Right ventricle myocardium inferior (tissue), 1 donor: ENCODE measurements around the gene KRT35. TPM values are rescaled to one million over a fixed set of nuclear protein-coding genes. Genes with fewer than 3 reads are reported as not detected.
"Not testable (repeated sequence)": the region's sequence is repeated elsewhere in the genome, so short reads cannot be mapped to it uniquely, and the experiment has no call there.

ENCODE experiments used
- ATAC-seq: fragments of 200-7000 bp; cut with Tn5 transposase; one replicate; pipeline ENCODE4 v1.9.1; 2020; ENCODE audit warnings: mild to moderate bottlenecking, moderate library complexity
- DNase-seq: peaks from one replicate; pipeline ENCODE4 v3.0.0; 2021; ENCODE audit errors: missing footprints
- intact Hi-C: fragments of 100-400 bp; cut with DNase I; formaldehyde crosslinking; loops from one replicate; pipeline ENCODE4 v1.11.0; 2022
- microRNA-seq: library from miRNA; unstranded; fragments of <30 nt; microRNA quantifications from one replicate; pipeline ENCODE4 v1.2.0, GENCODE V29; 2020
- total RNA-seq: library from RNA; stranded (reverse); fragmentation: NEBNext Ultra II Directional; extraction: Animal tissue kit (Norgen Biotek cat#: 25700); gene quantifications from one replicate; pipeline ENCODE4 v1.2.1, GENCODE V29; 2021
- donor health status: DM: no; HTN: yes; CAD: no; lungs with severe emphysema.

Gene KRT35
- total RNA-seq, 1 donor from 2014 or later: not detected

DNA sequence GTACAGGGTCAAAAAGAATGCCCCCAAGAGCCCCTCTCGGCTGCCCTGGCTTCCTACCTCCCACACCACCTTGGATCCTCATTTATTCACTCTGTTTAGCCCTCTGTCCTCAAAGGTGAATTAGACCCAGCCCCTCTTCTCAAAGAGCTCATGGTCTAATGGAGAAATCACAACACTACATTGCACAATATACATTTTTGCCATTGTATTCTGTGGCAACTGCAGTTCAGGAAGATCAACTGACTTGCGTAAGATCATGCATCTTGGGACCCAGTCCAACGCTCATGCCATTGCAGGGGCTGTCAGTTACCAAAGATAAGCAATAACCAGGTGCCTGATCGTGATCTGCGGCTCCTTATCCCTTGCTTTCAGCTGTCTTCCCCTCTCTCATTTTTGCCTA, 41.6 kb downstream of the KRT35 start:
- ATAC-seq (no peak), DNase-seq (no peak)
- intact Hi-C loops: no loop called here

- ATAC-seq (no peak), DNase-seq (no peak)
- intact Hi-C loops: no loop called here
Observed at GRCh38 chr17:41437769-41438168, 43.2 kb downstream of the KRT35 start.

GRCh38 chr17:41437254-41437653, 43.7 kb downstream of the KRT35 start:
- no peak for ATAC-seq
- DNase-seq: no peak
- intact Hi-C loops: no loop called here

DNA sequence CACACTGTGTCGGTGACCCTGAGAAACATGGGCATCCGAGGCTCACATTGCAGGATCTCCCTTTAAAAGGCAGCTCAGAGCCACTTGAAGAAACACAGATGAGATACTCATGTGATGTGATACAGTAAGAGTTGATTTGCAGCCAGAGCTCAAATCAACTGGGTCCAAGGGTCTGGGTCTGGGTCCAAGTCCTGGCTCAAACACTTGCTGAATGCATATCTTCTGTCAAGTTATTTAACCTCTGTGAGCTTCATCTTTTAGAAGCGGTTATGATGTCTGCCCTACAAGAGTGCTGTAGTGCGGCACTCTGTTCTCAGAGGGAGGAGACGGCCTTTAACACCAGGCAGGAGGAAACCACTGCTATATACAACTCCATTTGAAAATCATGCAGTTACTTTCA, 46.5 kb downstream of the KRT35 start:
- intact Hi-C loops: no loop called here
- ATAC-seq (no peak), DNase-seq (no peak)

GRCh38 chr17:41434005-41434404, 46.9 kb downstream of the KRT35 start:
- DNase-seq: no peak
- ATAC-seq: no peak
- intact Hi-C loops: no loop called here

- no peak for DNase-seq
- intact Hi-C loops: no loop called here
- ATAC-seq: no peak
Observed at GRCh38 chr17:41433586-41433985, 47.4 kb downstream of the KRT35 start.

GRCh38 chr17:41430376-41430775, 50.6 kb downstream of the KRT35 start:
- ATAC-seq, DNase-seq, intact Hi-C loops: not testable (repeated sequence)

DNA sequence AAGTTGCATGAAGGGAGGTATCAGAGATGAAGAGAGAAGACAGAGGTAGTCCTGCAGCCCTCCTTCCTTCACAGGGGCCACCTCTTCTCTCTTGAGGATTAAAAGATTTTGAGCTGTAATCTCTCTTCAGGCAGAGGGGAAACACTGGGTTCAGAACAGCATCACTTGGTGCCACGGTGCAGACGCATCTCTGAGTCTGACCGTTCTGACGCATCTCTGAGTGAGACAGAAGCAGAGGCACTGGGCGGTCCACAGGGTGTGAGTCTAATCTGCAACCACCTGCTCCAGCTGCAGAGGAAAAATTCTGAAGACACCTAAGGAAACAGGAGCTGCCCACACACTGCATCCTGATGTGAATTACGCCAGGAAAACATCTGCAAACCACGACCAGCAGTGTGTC, 51.3 kb downstream of the KRT35 start:
- intact Hi-C loops: no loop called here
- DNase-seq (no peak), ATAC-seq (no peak)

- intact Hi-C loops: no loop called here
- DNase-seq (no peak), ATAC-seq (no peak)
Observed at GRCh38 chr17:41428591-41429291, 52.2 kb downstream of the KRT35 start.

Small RNAs within 50 kb of the gene (microRNA-seq; reads per million reads assigned to microRNA genes)
- not detected for gene MIR6510

Other genes with a start within 250 kb of the KRT35 start
- not detected for gene KRTAP9-3, start 248.7 kb downstream of the KRT35 start, total RNA-seq
- gene KRTAP9-8, start 243.2 kb downstream of the KRT35 start, total RNA-seq: not detected
- gene KRTAP9-4, start 231.5 kb downstream of the KRT35 start, total RNA-seq: not detected
- gene KRTAP9-9, start 225.8 kb downstream of the KRT35 start, total RNA-seq: not detected
- gene KRTAP9-6, start 215.8 kb downstream of the KRT35 start, total RNA-seq: not detected
- not detected for gene KRTAP9-7, start 205.5 kb downstream of the KRT35 start, total RNA-seq
- not detected for gene KRTAP29-1, start 178.3 kb downstream of the KRT35 start, total RNA-seq
- gene KRTAP16-1, start 171.8 kb downstream of the KRT35 start, total RNA-seq: not detected
- not detected for gene KRTAP17-1, start 165.4 kb downstream of the KRT35 start, total RNA-seq
- not detected for gene KRT33A, start 130.3 kb downstream of the KRT35 start, total RNA-seq
- gene KRT33B, start 111.3 kb downstream of the KRT35 start, total RNA-seq: not detected
- not detected for gene KRT34, start 98.8 kb downstream of the KRT35 start, total RNA-seq
- gene KRT31, start 83.5 kb downstream of the KRT35 start, total RNA-seq: not detected
- gene KRT37, start 56.6 kb downstream of the KRT35 start, total RNA-seq: not detected
- gene KRT38, start 40.2 kb downstream of the KRT35 start, total RNA-seq: not detected
- gene KRT32, start 13.8 kb downstream of the KRT35 start, total RNA-seq: not detected
- gene KRT36, start 8.8 kb upstream of the KRT35 start, total RNA-seq: not detected
- gene KRT13, start 24.5 kb upstream of the KRT35 start, total RNA-seq: not detected
- not detected for gene KRT15, start 37.7 kb upstream of the KRT35 start, total RNA-seq
- gene KRT19, start 47.2 kb upstream of the KRT35 start, total RNA-seq: 1.4 TPM
- not detected for gene KRT9, start 90.9 kb upstream of the KRT35 start, total RNA-seq
- gene KRT14, start 105.7 kb upstream of the KRT35 start, total RNA-seq: not detected
- not detected for gene KRT16, start 131.6 kb upstream of the KRT35 start, total RNA-seq
- not detected for gene KRT17, start 143.4 kb upstream of the KRT35 start, total RNA-seq
- gene EIF1, start 207.7 kb upstream of the KRT35 start, total RNA-seq: 1,166 TPM
- not detected for gene GAST, start 231.2 kb upstream of the KRT35 start, total RNA-seq